B cell (primary cell): Measurements from ENCODE around the gene PSMD12. TPM values are rescaled to one million over a fixed set of nuclear protein-coding genes. Genes with fewer than 3 reads are reported as not detected.
"Not testable (repeated sequence)": the region's sequence is repeated elsewhere in the genome, so short reads cannot be mapped to it uniquely, and the experiment has no call there.

Experiments used
- ATAC-seq: fragments of 200-7000 bp; cut with Tn5 transposase; one replicate; pipeline ENCODE4 v1.10.0; 2021; ENCODE audit warnings: low read depth, mild to moderate bottlenecking, moderate number of reproducible peaks, moderate library complexity
- CTCF ChIA-PET: fragments of 350-600 bp; sonication (Branson Sonifier 250); formaldehyde crosslinking; loops from one replicate; lab custom pipeline; 2021; ENCODE audit warnings: antibody characterized with exemption, inconsistent platforms; lab: Charles Lee
- POLR2A ChIA-PET: fragments of 350-600 bp; sonication (Branson Sonifier 250); formaldehyde crosslinking; loops from one replicate; lab custom pipeline; 2021; ENCODE audit warnings: antibody characterized with exemption; lab: Charles Lee
- DNase-seq: peaks from one replicate; pipeline ENCODE4 v3.0.0; 2013
- H2AFZ ChIP-seq: 2 replicates; pipeline ENCODE4 v1.6.1; 2012; ENCODE audit warnings: mild to moderate bottlenecking, low read depth, low read length; ENCODE audit not compliant: insufficient read depth, poor library complexity, severe bottlenecking
- H3K27ac ChIP-seq, 2 donors: 1 replicate in 1 of 2; 2 replicates in 1 of 2; pipeline ENCODE4 v1.5.1; 2012 to 2013; ENCODE audit warnings: low read length in 2 of 2, mild to moderate bottlenecking in 2 of 2, moderate library complexity in 1 of 2
- H3K27me3 ChIP-seq, 4 experiments: fragments of 200-600 bp in 1 of 4; sonication (generic) in 1 of 4; replicated peaks in 1 of 4; 1 replicate in 2 of 4; 2 replicates in 2 of 4; pipeline versions ENCODE4 v1.6.1 to v1.7.0; 2013 to 2016; ENCODE audit warnings: low read length in 3 of 4, mild to moderate bottlenecking in 2 of 4, mixed read lengths in 1 of 4, moderate library complexity in 1 of 4; ENCODE audit not compliant: insufficient read depth in 4 of 4, control insufficient read depth in 3 of 4; ENCODE audit errors: control extremely low read depth in 1 of 4
- H3K36me3 ChIP-seq, 2 experiments: replicated peaks in 1 of 2; 1 replicate in 1 of 2; 2 replicates in 1 of 2; pipeline versions ENCODE4 v1.6.1 to v1.7.1; 2013; ENCODE audit warnings: low read length in 1 of 2; ENCODE audit not compliant: insufficient read depth in 2 of 2, control insufficient read depth in 1 of 2; ENCODE audit errors: control extremely low read depth in 1 of 2, extremely low read depth in 1 of 2
- H3K4me1 ChIP-seq, 2 donors: fragments of 200-600 bp in 1 of 2; sonication (generic) in 1 of 2; 1 replicate in 1 of 2; 2 replicates in 1 of 2; pipeline versions ENCODE4 v1.5.1 to v1.6.1; 2013 to 2017; ENCODE audit warnings: low read length in 2 of 2; ENCODE audit not compliant: control insufficient read depth in 2 of 2, insufficient read depth in 2 of 2
- H3K4me2 ChIP-seq: replicated peaks from 2 replicates; pipeline ENCODE3; 2012; ENCODE audit warnings: mild to moderate bottlenecking, low read depth, low read length; ENCODE audit not compliant: poor library complexity, severe bottlenecking
- H3K4me3 ChIP-seq, 5 experiments: fragments of 200-600 bp in 1 of 5; sonication (generic) in 1 of 5; 1 replicate in 3 of 5; 2 replicates in 2 of 5; pipeline versions ENCODE4 v1.5.1 to v1.7.0; 2011 to 2016; ENCODE audit warnings: low read length in 4 of 5, mild to moderate bottlenecking in 4 of 5, low read depth in 2 of 5, control low read depth in 1 of 5, moderate library complexity in 1 of 5; ENCODE audit not compliant: insufficient read depth in 1 of 5; ENCODE audit errors: control extremely low read depth in 1 of 5, extremely low read depth in 1 of 5
- H3K79me2 ChIP-seq: fragments of 200-600 bp; sonication (generic); one replicate; pipeline ENCODE4 v1.6.0; 2016; ENCODE audit warnings: low read length; ENCODE audit not compliant: control insufficient read depth, insufficient read depth
- H3K9ac ChIP-seq: fragments of 200-600 bp; sonication (generic); 2 replicates; pipeline ENCODE4 v1.6.1; 2017; ENCODE audit warnings: mild to moderate bottlenecking, low read length, moderate library complexity
- H3K9me3 ChIP-seq, 3 donors: one replicate each; pipeline versions ENCODE4 v1.6.1 to v1.7.1; 2013; ENCODE audit warnings: low read length in 2 of 3; ENCODE audit not compliant: control insufficient read depth in 2 of 3, insufficient read depth in 1 of 3; ENCODE audit errors: control extremely low read depth in 1 of 3
- H4K20me1 ChIP-seq: 2 replicates; pipeline ENCODE4 v1.6.0; 2012; ENCODE audit warnings: mild to moderate bottlenecking, low read length; ENCODE audit not compliant: insufficient read depth, control insufficient read depth, poor library complexity, severe bottlenecking
- H3K27ac Mint-ChIP-seq: one replicate; pipeline ENCODE4 v1.8.0; 2021; ENCODE audit warnings: mixed read lengths
- H3K27me3 Mint-ChIP-seq: one replicate; pipeline ENCODE4 v1.8.0; 2021; ENCODE audit warnings: mixed read lengths
- H3K4me1 Mint-ChIP-seq: one replicate; pipeline ENCODE4 v1.8.0; 2021; ENCODE audit warnings: mixed read lengths
- H3K4me3 Mint-ChIP-seq: one replicate; pipeline ENCODE4 v1.8.0; 2021; ENCODE audit warnings: mixed read lengths
- H3K9me3 Mint-ChIP-seq: one replicate; pipeline ENCODE4 v1.8.0; 2022; ENCODE audit warnings: mixed read lengths; ENCODE audit not compliant: insufficient read depth
- CTCF ChIP-seq: fragments of 200-600 bp; IDR thresholded peaks from one replicate; pipeline ENCODE4 v1.8.0; 2022; ENCODE audit warnings: antibody characterized with exemption, mild to moderate bottlenecking
- EZH2 ChIP-seq: IDR thresholded peaks from 2 replicates; pipeline ENCODE4 v1.6.1; 2012; ENCODE audit warnings: borderline replicate concordance, low read depth, mild to moderate bottlenecking, moderate library complexity, low read length; ENCODE audit not compliant: insufficient read depth, poor library complexity, severe bottlenecking
- WGBS: methylation state at CpG from one replicate; pipeline ENCODE4 v1.1.5; 2013; ENCODE audit warnings: missing lambda C conversion rate; ENCODE audit not compliant: insufficient coverage; 5-methylcytosine and 5-hydroxymethylcytosine counted together
- intact Hi-C: fragments of 100-400 bp; cut with micrococcal nuclease; formaldehyde crosslinking; loops from one replicate; pipeline ENCODE4 v1.10.0; 2022
- polyA plus RNA-seq: library from polyadenylated mRNA; depleted of rRNA; stranded (reverse); fragments of >200 nt; gene quantifications from 2 replicates; pipeline ENCODE4 v1.2.3, GENCODE V29; 2012
- total RNA-seq, 2 donors: library from RNA; stranded (reverse); fragments of 120-200 nt in 1 of 2; gene quantifications; 1 replicate in 1 of 2; 2 replicates in 1 of 2; pipeline versions ENCODE4 v1.2.3 to v1.2.4, GENCODE V29; 2013 to 2022

The PSMD12 gene
- total and polyA plus RNA-seq, 2 donors (not counting 1 experiment from before 2014, with no cell fraction given) = 6.4 to 36.7 TPM

GRCh38 chr17:67411397-67411796 lies 45.0 kb upstream of the PSMD12 start:
- no peak overlapping the region for H3K27ac ChIP-seq
- no peak overlapping the region for H3K4me2 ChIP-seq
- no peak for TF ChIP-seq EZH2
- TF ChIP-seq CTCF = no peak
- Mint-ChIP-seq H3K9me3 (peaks cover 2% of the 10 kb centered on the region), H3K27ac (no peak overlapping the region), H3K27me3 (no peaks in the 10 kb centered on the region), H3K4me3 (no peak overlapping the region), H3K4me1 (peaks cover 10% of the 10 kb centered on the region)
- no peaks in the 10 kb centered on the region for H3K4me1 ChIP-seq
- H3K27me3 ChIP-seq = no peaks in the 10 kb centered on the region
- H3K36me3 ChIP-seq = no peaks in the 10 kb centered on the region
- intact Hi-C loops = no loop called here
- WGBS = 100% methylated on average over 1 of the region's 4 CpGs
- ATAC-seq (no peak), DNase-seq (no peak)
- H3K4me3 ChIP-seq = no peak overlapping the region
- ChIA-PET CTCF (no interaction called here), POLR2A (no interaction called here)
- H2AFZ ChIP-seq = no peak overlapping the region
- no peaks in the 10 kb centered on the region for H4K20me1 ChIP-seq
- H3K9me3 ChIP-seq = peaks cover 0 to 7% (median 4%) of the 10 kb centered on the region in 3 donors
- no peak overlapping the region for H3K9ac ChIP-seq
- peaks cover 7% of the 10 kb centered on the region for H3K79me2 ChIP-seq

- H3K27me3 ChIP-seq, H3K9me3 ChIP-seq, H3K9me3 Mint-ChIP-seq, H3K4me2 ChIP-seq, H3K79me2 ChIP-seq, H3K36me3 ChIP-seq, H3K4me3 Mint-ChIP-seq, ATAC-seq, DNase-seq, H3K27me3 Mint-ChIP-seq, H2AFZ ChIP-seq, H3K27ac ChIP-seq, POLR2A ChIA-PET, intact Hi-C loops, H3K9ac ChIP-seq, H3K4me1 ChIP-seq, H3K4me3 ChIP-seq, H3K27ac Mint-ChIP-seq, H4K20me1 ChIP-seq, CTCF ChIA-PET: not testable (repeated sequence)
- WGBS = 87% methylated on average over 3 of the region's 3 CpGs
- H3K4me1 Mint-ChIP-seq = peaks cover 16% of the 10 kb centered on the region
Measured at GRCh38 chr17:67408455-67408830, 42.1 kb upstream of the PSMD12 start.
